Endometrium (tissue), 2 donors: Measurements from ENCODE around the gene RPS3.
"Not testable (repeated sequence)": the region's sequence is repeated elsewhere in the genome, so short reads cannot be mapped to it uniquely, and the experiment has no call there.

Experiments used
- FAIRE-seq: peaks from 2 replicates; lab custom pipeline; 2012; peaks lifted over from hg19 to GRCh38; lab: Jason Lieb, UNC
- donor health status: control.
- donor health status: control.

Gene RPS3

GRCh38 chr11:75399344-75400145 is at the start of gene RPS3:
Gene RPS3, plus strand, starts transcription at chr11:75399518. Its CDS starts 30 bp downstream, at chr11:75399548.
- FAIRE-seq = no peak

DNA sequence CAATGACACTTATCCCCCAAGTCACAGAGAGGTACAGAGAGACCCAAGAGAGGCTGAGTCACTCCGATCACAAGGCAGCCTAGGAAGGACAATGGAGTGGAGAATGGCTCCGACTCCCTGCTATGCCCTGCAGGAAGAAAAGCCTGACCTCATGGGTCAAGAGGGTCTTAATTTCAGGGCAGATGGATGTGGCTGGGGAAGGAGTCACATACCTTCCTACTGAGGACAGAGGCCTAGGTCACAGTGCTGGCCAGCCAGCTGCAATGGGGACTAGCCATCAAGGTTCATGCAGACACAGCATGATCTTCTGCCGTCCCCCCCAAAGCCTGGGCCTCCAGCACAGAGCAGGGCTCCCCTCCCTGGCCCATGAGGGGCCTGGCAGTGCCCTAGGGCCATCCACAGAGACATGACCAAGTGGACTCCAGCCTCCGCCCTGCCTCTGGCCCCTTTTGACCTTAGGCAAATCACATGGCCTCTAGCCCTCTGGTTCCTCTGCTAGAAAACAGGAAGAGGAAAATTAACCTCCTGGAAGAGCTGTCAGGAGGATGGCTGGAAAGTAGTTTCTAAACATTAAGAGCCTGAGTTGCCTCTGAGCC is 49.7 kb upstream of the RPS3 start:
- FAIRE-seq = no peak

- no peak for FAIRE-seq
Observed at GRCh38 chr11:75350122-75350742, 49.1 kb upstream of the RPS3 start.

DNA sequence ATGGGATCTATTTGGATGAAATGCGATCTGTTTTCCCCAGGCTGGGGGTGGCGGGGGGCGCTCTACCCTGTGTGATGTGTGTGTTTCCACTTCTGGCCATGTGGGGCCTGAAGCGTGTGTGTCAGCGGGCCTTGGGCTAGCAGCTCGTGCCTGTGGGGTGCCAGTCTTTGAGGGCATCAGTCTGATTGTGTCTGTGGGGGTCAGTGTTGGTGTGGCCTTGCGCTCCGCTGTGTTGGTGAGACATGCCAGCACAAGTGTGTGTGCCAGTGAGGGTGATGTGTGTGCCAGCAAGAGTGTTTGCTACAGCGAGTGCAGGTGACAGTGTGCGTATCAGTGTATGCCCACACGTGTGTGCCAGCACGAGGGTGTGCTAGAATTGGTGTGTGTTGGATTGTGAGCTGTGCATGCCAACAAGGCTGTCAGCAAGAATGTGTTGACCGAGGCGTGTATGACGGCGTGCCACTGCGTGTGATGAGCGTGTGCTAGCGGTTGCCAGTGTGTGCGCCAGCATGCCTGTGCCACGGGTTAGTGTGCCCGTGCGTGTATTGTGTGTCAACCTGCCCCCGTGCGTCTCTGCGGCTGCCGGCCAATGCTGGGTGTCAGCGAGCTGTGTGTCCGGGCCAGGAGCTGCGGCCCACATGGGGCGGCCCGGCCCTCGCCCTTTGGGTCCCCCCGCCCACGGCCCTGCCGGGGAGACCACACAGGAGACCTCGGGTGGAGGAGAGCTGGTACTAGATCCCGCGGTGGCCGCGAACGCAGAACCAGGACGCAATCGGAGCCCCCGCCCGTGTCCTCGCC is 48.4 kb upstream of the RPS3 start:
- no peak for FAIRE-seq

DNA sequence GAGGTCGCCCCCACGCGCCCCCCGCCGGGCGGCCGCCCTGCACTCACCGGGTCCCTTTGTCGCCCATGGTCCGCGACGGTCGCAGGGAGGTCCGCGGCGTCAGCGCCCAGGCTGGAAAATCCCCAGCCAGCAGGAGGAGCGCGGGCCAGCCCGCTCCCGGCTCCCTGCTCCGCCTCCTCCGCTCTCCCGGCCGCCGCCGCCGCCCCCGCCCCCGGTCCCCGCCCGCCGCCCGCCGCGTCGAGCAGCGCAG is 47.9 kb upstream of the RPS3 start, which contains the start of gene ARRB1:
TSS of gene ARRB1 (minus strand) at position 121 of the 250 bp plus-strand sequence. CDS start at position 67, 54 bp downstream.
- no peak for FAIRE-seq

DNA sequence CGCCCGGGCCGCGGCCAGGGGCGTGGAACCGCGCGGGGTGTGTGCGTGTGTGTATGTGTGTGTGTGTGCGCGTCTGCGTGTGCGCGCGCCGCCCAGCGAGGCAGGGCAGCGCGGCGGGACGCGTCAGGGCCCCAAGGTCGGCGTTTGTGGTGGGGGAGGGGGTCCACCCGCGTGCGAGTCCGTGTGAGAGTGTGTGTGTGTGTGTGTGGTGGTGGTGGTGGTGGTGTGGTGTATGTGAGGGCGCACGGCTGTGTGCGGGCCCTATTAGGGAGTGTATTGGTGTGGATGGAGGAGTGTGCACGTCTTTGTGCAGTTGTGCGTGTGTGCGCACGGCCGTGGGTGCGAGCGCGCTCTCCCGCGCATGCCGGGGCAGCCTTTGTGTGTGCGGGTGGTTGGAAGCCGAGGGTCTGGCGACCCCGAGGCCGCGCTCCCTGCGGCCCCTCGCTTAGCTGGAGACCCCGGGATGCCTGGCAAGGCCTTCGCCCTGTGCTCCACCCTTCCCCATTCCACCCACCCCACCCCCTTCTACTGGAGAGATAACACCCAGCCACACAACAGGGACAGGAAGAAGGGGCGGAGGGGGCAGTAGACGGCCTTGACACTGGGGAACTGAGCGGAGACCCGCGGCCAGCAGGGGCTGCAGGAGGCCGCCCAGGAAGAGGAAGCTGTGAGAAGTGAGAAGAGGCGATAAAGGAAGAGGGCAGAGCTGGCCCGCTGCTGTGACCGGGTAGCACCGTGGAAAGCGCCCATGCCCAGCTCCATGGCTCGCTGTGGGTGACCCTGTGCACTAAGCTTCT is 47.3 kb upstream of the RPS3 start:
- no peak for FAIRE-seq

GRCh38 chr11:75352588-75353206 is 46.6 kb upstream of the RPS3 start:
- no peak for FAIRE-seq

DNA sequence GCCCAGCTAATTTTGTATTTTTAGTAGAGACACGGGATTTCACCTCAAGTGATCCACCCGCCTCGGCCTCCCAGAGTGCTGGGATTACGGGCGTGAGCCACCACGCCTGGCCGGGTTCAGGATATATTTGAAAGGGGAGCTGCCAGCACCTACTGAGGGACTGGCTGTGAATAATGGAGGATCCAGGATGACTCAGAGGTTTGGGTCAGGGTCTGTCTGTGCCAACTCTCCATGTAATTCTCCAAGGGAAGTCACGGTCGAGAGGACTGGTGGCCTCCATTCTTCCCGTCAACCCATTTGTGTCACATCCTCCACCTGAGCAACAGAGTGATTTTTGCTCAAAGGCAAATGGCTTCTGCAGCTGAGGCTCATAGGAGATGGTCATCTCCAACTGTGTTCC is 44.3 kb upstream of the RPS3 start:
- FAIRE-seq = no peak

- FAIRE-seq = no peak
Observed at GRCh38 chr11:75356613-75357012, 42.7 kb upstream of the RPS3 start.

- FAIRE-seq = not testable (repeated sequence)
Observed at GRCh38 chr11:75362285-75362684, 37.0 kb upstream of the RPS3 start.

DNA sequence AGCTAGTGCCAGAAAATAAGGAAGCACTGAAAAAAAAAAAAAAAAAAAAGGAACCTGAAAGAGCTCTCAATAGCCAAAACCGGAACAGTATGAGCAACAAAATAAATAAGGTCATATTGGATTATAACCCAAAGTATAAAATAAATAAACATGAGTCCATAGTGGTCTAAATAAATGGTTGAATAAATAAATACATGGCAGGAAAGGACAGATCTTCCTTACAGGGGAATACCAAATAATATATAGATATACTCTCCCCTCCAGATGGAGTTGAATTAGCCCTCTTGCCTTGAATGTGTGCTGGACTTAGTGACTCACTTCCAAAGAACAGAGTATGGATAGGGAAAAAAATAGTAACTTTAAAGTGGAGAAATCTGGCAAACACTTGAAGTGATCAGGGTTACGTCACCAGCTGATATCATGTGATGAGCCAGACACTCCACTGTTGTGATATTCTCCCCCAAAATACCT is 33.6 kb upstream of the RPS3 start:
- no peak for FAIRE-seq

- FAIRE-seq = not testable (repeated sequence)
Observed at GRCh38 chr11:75366826-75367225, 32.5 kb upstream of the RPS3 start.

- FAIRE-seq = no peak
Observed at GRCh38 chr11:75369560-75370255, 29.6 kb upstream of the RPS3 start.

DNA sequence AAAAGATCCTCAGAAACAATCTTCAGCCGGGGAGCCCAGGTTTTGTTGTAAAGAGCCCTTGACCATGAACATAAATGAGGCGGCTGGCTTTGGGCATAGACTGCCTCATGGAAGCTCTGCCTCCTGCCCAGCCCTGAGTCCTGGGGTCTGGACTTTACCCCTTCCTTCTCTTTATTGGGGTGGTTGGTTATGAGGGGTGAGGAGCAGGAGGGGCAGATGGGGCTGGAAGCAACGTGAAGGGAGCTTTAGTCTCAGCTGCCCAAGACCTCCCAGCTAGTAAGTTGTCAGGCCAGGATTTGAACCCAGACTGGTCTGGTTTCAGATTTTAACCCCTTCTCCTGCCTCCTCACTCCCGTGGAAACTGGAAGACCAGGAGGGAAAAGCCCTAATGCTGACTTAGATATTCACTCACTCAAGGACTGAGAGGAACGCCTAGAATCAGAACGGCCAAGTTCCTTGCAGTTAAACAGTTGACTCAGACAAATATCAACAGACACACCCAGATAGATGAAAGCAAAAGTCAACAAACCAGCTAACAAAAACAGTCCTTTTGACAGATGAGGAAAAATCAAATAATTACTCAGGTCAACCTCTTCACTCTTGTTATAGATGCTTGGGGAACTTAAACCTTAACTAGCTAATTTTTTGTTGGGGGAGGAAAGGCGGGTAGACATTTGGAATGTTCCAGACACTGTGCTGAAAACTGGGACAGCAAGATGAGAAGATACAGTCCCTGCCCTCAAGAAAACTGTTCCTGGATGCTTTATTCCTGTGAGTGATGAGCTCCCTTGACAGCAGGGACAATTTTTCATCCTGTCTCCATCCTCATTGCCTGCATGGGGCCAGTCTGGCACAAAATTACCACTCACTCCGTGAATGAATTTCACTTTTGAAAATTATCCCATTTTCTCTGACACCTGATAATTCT is 27.1 kb upstream of the RPS3 start:
- peak; percentile 21 for FAIRE-seq

GRCh38 chr11:75373201-75373600 is 26.1 kb upstream of the RPS3 start:
- no peak for FAIRE-seq

GRCh38 chr11:75374646-75375045 is 24.7 kb upstream of the RPS3 start:
- FAIRE-seq = no peak

DNA sequence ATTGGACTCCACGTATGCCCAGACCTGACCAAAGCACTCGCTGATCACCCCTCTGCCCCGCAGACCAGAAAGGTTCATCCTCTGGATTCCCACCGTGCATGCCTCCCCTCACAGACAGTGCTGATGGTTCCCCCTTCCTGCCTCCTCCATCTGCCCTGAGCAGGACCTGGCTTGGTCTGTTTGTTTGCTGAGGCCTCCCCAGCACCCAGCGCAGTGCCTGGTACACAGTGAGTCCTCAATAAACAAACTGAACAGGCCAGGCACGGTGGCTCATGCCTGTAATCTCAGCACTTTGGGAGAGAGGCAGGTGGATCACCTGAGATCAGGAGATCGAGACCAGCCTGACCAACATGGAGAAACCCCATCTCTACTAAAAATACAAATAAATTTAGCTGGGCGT is 23.7 kb upstream of the RPS3 start:
- no peak for FAIRE-seq

DNA sequence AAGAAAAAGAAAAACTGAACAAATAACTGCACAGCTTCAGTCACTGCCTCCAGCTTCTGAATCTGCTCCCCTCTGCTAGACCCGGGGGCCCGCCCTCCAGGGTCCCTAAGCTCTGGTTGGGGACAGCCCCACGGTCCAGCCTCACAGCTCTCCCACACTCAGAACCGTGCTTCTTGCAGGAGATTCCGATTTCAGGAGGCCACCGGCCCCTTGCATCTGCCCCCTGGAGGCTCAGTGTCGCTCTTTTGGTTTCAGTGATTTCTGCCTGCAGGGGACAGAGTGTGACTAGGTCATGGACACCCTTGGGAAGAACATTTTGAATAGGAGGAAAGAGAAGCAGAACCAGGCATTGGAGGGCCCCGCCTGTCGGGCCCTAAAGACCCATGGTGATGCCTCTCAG is 23.1 kb upstream of the RPS3 start:
- no peak for FAIRE-seq

GRCh38 chr11:75378776-75379175 is 20.5 kb upstream of the RPS3 start:
- FAIRE-seq = not testable (repeated sequence)

GRCh38 chr11:75380245-75380644 is 19.1 kb upstream of the RPS3 start:
- FAIRE-seq = no peak
